Smooth muscle cell (in vitro differentiated cells): ENCODE data around the gene DPH2. TPM values are rescaled to one million over a fixed set of nuclear protein-coding genes. Genes with fewer than 3 reads are reported as not detected.

Experiments used
- DNase-seq: peaks from one replicate; lab custom pipeline; 2025; ENCODE audit not compliant: unreplicated experiment; lab: John Stamatoyannopoulos, UW
- H2AFZ ChIP-seq: fragments of 200-600 bp; sonication (generic); 2 replicates; pipeline ENCODE4 v1.6.0; 2016; ENCODE audit warnings: antibody characterized with exemption, low read depth, mild to moderate bottlenecking
- H3F3A ChIP-seq: fragments of 200-600 bp; sonication (generic); 2 replicates; pipeline ENCODE4 v1.6.0; 2017; ENCODE audit warnings: antibody characterized with exemption, low read depth
- H3K27ac ChIP-seq: fragments of 200-600 bp; sonication (generic); 2 replicates; pipeline ENCODE4 v1.5.1; 2016; ENCODE audit warnings: low read depth, mild to moderate bottlenecking
- H3K27me3 ChIP-seq: fragments of 200-600 bp; sonication (generic); 2 replicates; pipeline ENCODE4 v1.6.1; 2016; ENCODE audit warnings: low read depth, mild to moderate bottlenecking
- H3K36me3 ChIP-seq: fragments of 200-600 bp; sonication (generic); 2 replicates; pipeline ENCODE4 v1.5.1; 2016; ENCODE audit warnings: low read depth
- H3K4me1 ChIP-seq: fragments of 200-600 bp; sonication (generic); 2 replicates; pipeline ENCODE4 v1.5.1; 2016; ENCODE audit warnings: low read depth
- H3K4me2 ChIP-seq: fragments of 200-600 bp; sonication (generic); 2 replicates; pipeline ENCODE4 v1.6.0; 2016; ENCODE audit warnings: mild to moderate bottlenecking
- H3K4me3 ChIP-seq: fragments of 200-600 bp; sonication (generic); 2 replicates; pipeline ENCODE4 v1.5.1; 2016; ENCODE audit warnings: mild to moderate bottlenecking
- H3K79me2 ChIP-seq: fragments of 200-600 bp; sonication (generic); 2 replicates; pipeline ENCODE4 v1.6.0; 2016; ENCODE audit warnings: low read depth, mild to moderate bottlenecking
- H3K9ac ChIP-seq: fragments of 200-600 bp; sonication (generic); 2 replicates; pipeline ENCODE4 v1.6.0; 2016; ENCODE audit warnings: low read depth
- H3K9me3 ChIP-seq: fragments of 200-600 bp; sonication (generic); replicated peaks from 2 replicates; pipeline ENCODE4 v1.5.1; 2016; ENCODE audit warnings: low read depth
- H4K20me1 ChIP-seq: fragments of 200-600 bp; sonication (generic); 2 replicates; pipeline ENCODE4 v1.6.0; 2016; ENCODE audit warnings: low read depth
- WGBS: methylation state at CpG from one replicate; pipeline ENCODE4 v1.1.7; 2016; ENCODE audit warnings: low lambda C conversion rate; 5-methylcytosine and 5-hydroxymethylcytosine counted together
- polyA plus RNA-seq: library from polyadenylated mRNA; unstranded; fragments of >200 nt; fragmentation: Nextera tagmentation; extraction: Ambion mirVana; gene quantifications from 2 replicates; pipeline ENCODE4 v1.2.1, GENCODE V29; 2016
- total RNA-seq: library from RNA; depleted of rRNA; stranded (reverse); fragments of >200 nt; gene quantifications from 2 replicates; pipeline ENCODE4 v1.2.3, GENCODE V29; 2014
- TF ChIP-seq, protein P1 (sequence below): fragments of 200-600 bp; sonication (generic); IDR thresholded peaks from 2 replicates; pipeline ENCODE4 v1.5.1; 2017; ENCODE audit warnings: borderline replicate concordance, mild to moderate bottlenecking, antibody characterized with exemption; ENCODE audit not compliant: insufficient read depth, poor library complexity, severe bottlenecking

Gene DPH2
- total and polyA plus RNA-seq, 2 experiments from 2014 or later: 20.3 to 23.5 TPM

DNA sequence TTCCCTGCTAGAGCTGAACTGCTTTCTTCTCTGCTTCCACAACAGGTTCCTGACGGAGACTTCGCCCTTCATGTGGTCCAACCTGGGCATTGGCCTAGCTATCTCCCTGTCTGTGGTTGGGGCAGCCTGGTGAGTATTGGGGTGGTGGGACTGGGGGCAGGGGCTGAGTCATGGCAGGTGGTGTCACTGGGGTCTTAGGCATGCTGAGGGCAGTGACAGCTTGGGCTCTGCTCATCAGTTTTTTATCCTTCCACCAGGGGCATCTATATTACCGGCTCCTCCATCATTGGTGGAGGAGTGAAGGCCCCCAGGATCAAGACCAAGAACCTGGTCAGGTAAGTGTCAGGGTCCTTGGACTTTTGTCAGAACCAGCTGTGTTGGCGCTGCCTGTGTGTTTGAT, 6.2 kb downstream of the DPH2 start:
- Histone ChIP-seq H3K4me1 (peaks cover 18% of the 10 kb centered on the region), H4K20me1 (peaks cover 40% of the 10 kb centered on the region), H2AFZ (no peak overlapping the region), H3K27me3 (no peaks in the 10 kb centered on the region), H3K9ac (peak overlapping the region; percentile 93), H3K4me3 (peak overlapping the region; percentile 81), H3K79me2 (peaks cover 24% of the 10 kb centered on the region), H3K36me3 (no peaks in the 10 kb centered on the region), H3F3A (peaks cover 19% of the 10 kb centered on the region), H3K9me3 (no peaks in the 10 kb centered on the region), H3K27ac (no peak overlapping the region), H3K4me2 (peak overlapping the region; percentile 99)
- TF ChIP-seq, protein P1, sequence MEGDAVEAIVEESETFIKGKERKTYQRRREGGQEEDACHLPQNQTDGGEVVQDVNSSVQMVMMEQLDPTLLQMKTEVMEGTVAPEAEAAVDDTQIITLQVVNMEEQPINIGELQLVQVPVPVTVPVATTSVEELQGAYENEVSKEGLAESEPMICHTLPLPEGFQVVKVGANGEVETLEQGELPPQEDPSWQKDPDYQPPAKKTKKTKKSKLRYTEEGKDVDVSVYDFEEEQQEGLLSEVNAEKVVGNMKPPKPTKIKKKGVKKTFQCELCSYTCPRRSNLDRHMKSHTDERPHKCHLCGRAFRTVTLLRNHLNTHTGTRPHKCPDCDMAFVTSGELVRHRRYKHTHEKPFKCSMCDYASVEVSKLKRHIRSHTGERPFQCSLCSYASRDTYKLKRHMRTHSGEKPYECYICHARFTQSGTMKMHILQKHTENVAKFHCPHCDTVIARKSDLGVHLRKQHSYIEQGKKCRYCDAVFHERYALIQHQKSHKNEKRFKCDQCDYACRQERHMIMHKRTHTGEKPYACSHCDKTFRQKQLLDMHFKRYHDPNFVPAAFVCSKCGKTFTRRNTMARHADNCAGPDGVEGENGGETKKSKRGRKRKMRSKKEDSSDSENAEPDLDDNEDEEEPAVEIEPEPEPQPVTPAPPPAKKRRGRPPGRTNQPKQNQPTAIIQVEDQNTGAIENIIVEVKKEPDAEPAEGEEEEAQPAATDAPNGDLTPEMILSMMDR: no peak
- 89% methylated on average over 4 of the region's 4 CpGs for WGBS
- DNase-seq: no peak

DNA sequence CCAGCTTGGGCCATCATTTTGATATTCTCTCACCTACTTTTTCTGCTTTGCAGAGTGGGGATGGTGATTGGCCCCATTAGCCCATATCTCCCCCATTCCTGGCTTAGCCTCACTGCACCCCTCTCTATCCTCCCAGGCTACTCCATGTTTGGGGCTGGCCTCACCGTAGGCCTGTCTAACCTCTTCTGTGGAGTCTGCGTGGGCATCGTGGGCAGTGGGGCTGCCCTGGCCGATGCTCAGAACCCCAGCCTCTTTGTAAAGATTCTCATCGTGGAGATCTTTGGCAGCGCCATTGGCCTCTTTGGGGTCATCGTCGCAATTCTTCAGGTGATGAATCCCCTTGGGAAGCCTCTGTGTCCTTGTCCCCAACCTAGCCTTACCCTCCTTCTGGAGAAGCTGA, 7.1 kb downstream of the DPH2 start:
- no peak overlapping the region for H2AFZ ChIP-seq

DNA sequence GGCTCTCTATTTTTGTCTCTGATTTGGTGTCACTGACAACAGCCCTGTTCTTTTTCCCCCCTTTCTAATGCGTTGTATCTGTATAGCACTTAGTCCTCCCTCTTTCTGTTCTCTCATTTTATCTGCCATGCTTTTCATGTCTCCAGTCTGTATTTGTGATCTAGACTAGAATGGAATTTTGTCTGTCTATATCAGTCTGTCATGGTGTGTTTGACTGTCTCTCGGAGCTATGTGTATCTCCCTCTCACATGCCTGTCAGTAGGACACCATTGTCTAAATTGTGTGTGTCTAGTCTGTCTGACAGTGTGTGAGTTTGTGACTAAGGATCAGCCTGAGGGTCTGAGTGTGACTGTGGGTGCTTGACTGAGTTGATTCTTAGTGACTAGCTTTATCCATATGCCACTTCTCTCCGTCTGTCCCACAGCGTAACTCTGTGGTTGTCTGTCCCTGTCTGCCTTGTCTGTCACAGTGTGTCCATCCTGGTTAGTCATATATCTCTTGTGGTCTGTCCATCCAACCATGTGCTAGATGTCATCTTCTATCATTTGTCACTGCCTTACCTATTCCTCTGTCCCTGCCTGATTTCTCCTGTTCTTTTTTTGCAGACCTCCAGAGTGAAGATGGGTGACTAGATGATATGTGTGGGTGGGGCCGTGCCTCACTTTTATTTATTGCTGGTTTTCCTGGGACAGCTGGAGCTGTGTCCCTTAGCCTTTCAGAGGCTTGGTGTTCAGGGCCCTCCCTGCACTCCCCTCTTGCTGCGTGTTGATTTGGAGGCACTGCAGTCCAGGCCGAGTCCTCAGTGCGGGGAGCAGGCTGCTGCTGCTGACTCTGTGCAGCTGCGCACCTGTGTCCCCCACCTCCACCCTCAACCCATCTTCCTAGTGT, 7.8 kb downstream of the DPH2 start:
- H3K9ac ChIP-seq: no peak overlapping the region
- no peaks in the 10 kb centered on the region for H3K9me3 ChIP-seq
- peaks cover 19% of the 10 kb centered on the region for H3F3A ChIP-seq
- H3K36me3 ChIP-seq: no peaks in the 10 kb centered on the region
- no peaks in the 10 kb centered on the region for H3K27me3 ChIP-seq
- H3K4me3 ChIP-seq: no peak overlapping the region
- peak overlapping the region; percentile 95 for H3K4me2 ChIP-seq
- peaks cover 31% of the 10 kb centered on the region for H3K79me2 ChIP-seq
- 90% methylated on average over 9 of the region's 9 CpGs for WGBS
- no peak overlapping the region for H3K27ac ChIP-seq
- TF ChIP-seq, protein P1: no peak
- peaks cover 54% of the 10 kb centered on the region for H4K20me1 ChIP-seq
- H3K4me1 ChIP-seq: peaks cover 18% of the 10 kb centered on the region
- DNase-seq: no peak
- no peak overlapping the region for H2AFZ ChIP-seq

More for the DNA sequence above, 7.1 kb downstream of the DPH2 start:
- Histone ChIP-seq H3K27ac (no peak overlapping the region), H3K27me3 (no peaks in the 10 kb centered on the region), H3K4me3 (no peak overlapping the region), H3K9me3 (no peaks in the 10 kb centered on the region), H3K4me2 (no peak overlapping the region), H3K79me2 (peaks cover 30% of the 10 kb centered on the region), H3F3A (peaks cover 19% of the 10 kb centered on the region), H3K36me3 (no peaks in the 10 kb centered on the region), H3K4me1 (peaks cover 18% of the 10 kb centered on the region), H3K9ac (no peak overlapping the region), H4K20me1 (peaks cover 47% of the 10 kb centered on the region)
- WGBS: 96% methylated on average over 8 of the region's 8 CpGs
- DNase-seq: no peak
- TF ChIP-seq, protein P1: no peak

DNA sequence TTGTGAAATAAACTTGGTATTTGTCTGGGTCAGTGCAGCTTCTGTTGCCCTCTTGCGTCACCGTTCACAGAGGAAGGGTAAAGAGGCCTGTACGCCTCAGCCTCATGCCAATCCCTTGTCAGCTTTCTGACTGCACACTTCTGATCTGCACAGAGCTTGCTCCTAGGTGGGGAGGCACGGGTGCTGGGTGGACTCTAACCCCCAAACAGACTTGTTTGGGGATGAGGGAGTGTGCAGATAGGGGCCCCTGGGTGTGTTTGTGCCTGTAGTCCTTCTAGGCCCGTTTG, 8.4 kb downstream of the DPH2 start:
- H3K36me3 ChIP-seq: no peaks in the 10 kb centered on the region
- peak overlapping the region; percentile 95 for H3K4me2 ChIP-seq
- H3K79me2 ChIP-seq: peaks cover 31% of the 10 kb centered on the region
- no peaks in the 10 kb centered on the region for H3K27me3 ChIP-seq
- H3K4me1 ChIP-seq: peaks cover 18% of the 10 kb centered on the region
- WGBS: 78% methylated on average over 5 of the region's 5 CpGs
- no peak overlapping the region for H3K9ac ChIP-seq
- TF ChIP-seq, protein P1: no peak
- no peak overlapping the region for H2AFZ ChIP-seq
- H4K20me1 ChIP-seq: peaks cover 60% of the 10 kb centered on the region
- no peak for DNase-seq
- peaks cover 19% of the 10 kb centered on the region for H3F3A ChIP-seq
- H3K9me3 ChIP-seq: no peaks in the 10 kb centered on the region
- H3K27ac ChIP-seq: no peak overlapping the region
- H3K4me3 ChIP-seq: peak overlapping the region; percentile 74
